ENCODE results near the gene AKNAD1.
"Not testable (repeated sequence)": the region's sequence is repeated elsewhere in the genome, so short reads cannot be mapped to it uniquely, and the experiment has no call there.

Gene AKNAD1

DNA sequence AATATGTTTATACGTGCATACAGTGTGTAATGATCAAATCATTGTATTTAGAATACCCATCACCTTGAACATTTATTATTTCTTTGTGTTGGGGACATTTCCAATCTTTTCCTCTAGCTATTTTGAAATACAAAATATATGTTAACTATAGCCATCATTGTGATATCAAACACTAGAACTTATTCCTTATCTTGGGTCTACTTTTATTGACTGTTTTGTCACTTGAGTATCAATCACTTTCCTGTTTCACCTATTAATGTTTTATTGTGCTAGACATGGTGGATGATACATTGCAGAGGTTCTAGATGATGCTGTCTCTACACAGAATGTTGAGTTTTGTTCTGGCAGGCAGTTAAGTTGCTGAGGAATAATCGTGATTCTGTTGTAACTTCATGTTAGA lies 64.5 kb downstream of the AKNAD1 start:
- no peak for DNase-seq (ENCODE audit: extremely low read depth, low read depth)
- no peak overlapping the region for H3K4me3 ChIP-seq (replicated peaks; ENCODE audit: low read depth, low read length)
- TF ChIP-seq, protein P1, sequence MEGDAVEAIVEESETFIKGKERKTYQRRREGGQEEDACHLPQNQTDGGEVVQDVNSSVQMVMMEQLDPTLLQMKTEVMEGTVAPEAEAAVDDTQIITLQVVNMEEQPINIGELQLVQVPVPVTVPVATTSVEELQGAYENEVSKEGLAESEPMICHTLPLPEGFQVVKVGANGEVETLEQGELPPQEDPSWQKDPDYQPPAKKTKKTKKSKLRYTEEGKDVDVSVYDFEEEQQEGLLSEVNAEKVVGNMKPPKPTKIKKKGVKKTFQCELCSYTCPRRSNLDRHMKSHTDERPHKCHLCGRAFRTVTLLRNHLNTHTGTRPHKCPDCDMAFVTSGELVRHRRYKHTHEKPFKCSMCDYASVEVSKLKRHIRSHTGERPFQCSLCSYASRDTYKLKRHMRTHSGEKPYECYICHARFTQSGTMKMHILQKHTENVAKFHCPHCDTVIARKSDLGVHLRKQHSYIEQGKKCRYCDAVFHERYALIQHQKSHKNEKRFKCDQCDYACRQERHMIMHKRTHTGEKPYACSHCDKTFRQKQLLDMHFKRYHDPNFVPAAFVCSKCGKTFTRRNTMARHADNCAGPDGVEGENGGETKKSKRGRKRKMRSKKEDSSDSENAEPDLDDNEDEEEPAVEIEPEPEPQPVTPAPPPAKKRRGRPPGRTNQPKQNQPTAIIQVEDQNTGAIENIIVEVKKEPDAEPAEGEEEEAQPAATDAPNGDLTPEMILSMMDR (IDR thresholded peaks at IDR 0.05; ENCODE audit: low read depth, low read length, missing control alignments) = no peak

DNA sequence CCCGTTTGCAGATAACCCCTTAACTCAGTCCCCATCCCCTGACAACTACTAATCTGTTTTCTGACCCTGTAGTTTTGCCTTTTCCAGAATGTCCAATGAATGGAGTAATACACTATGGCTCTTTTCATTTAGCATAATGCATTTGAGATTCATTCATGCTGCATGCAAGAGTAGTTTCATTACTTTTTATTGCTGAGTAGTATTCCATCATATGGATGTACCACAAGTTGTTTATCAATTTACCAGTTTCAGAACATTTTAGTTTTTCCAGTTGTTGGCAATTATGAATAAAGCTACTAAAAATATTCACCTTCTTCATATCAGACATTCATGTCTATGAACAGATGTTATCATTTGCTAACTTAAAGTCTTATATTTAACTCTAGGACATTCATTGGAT lies 65.1 kb downstream of the AKNAD1 start:
- TF ChIP-seq, protein P1 (IDR thresholded peaks at IDR 0.05; ENCODE audit: low read depth, low read length, missing control alignments) = no peak
- no peak for DNase-seq (ENCODE audit: extremely low read depth, low read depth)

DNA sequence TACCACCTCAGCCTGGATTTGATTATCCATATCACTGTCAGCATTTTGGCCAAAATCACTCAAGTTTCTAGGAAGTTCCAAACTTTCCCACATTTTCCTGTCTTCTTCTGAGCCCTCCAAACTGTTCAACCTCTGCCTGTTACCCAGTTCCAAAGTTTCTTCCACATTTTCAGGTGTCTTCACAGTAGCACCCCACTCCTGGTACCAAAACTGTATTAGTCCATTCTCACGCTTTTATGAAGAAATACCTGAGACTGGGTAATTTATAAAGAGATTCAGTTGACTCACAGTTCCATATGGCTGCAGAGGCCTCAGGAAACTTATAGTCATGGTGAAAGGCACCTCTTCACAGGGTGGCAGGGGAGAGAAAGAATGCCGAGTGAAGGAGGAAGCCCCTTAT lies 71.0 kb downstream of the AKNAD1 start:
- H3K4me3 ChIP-seq (replicated peaks; ENCODE audit: low read depth, low read length) = no peak overlapping the region
- DNase-seq (ENCODE audit: extremely low read depth, low read depth) = no peak
- TF ChIP-seq, protein P1 (IDR thresholded peaks at IDR 0.05; ENCODE audit: low read depth, low read length, missing control alignments) = no peak

More for the DNA sequence above, 65.1 kb downstream of the AKNAD1 start:
- no peak overlapping the region for H3K4me3 ChIP-seq (replicated peaks; ENCODE audit: low read depth, low read length)

DNA sequence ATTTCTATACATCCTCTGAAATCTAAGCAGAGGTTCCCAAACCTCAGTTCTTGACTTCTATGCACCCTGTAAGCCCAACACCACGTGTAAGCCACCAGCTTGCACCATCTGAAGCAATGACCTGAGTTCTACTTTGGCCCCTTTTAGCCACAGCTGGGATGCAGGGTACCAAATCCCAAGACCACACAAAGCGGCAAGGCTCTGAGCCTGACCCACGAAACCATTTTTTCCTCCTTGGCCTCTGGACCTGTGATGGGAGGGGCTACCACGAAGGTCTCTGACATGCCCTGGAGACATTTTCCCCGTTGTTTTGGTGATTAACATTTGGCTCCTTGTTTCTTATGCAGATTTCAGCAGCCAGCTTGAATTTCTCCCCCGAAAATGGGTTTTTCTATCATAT lies 71.6 kb downstream of the AKNAD1 start:
- H3K4me3 ChIP-seq (replicated peaks; ENCODE audit: low read depth, low read length) = no peak overlapping the region
- no peak for DNase-seq (ENCODE audit: extremely low read depth, low read depth)
- TF ChIP-seq, protein P1 (IDR thresholded peaks at IDR 0.05; ENCODE audit: low read depth, low read length, missing control alignments) = no peak

DNA sequence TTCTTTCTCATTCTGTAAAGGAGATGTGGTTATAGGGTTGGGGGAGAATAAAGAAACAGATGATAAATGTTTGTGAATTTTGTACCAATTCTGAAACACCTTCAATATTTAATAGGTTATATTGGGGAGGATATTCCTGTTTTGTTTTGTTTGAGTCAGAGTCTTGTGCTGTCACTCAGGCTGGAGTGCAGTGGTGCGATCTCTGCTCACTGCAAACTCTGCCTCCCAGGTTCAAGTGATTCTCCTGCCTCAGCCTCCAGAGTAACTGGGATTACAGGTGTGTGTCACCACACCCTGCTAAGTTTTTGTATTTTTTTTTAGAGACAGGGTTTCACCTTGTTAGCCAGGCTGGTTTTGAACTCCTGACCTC lies 75.3 kb downstream of the AKNAD1 start:
- H3K4me3 ChIP-seq (replicated peaks; ENCODE audit: low read depth, low read length); DNase-seq (ENCODE audit: extremely low read depth, low read depth): not testable (repeated sequence)

DNA sequence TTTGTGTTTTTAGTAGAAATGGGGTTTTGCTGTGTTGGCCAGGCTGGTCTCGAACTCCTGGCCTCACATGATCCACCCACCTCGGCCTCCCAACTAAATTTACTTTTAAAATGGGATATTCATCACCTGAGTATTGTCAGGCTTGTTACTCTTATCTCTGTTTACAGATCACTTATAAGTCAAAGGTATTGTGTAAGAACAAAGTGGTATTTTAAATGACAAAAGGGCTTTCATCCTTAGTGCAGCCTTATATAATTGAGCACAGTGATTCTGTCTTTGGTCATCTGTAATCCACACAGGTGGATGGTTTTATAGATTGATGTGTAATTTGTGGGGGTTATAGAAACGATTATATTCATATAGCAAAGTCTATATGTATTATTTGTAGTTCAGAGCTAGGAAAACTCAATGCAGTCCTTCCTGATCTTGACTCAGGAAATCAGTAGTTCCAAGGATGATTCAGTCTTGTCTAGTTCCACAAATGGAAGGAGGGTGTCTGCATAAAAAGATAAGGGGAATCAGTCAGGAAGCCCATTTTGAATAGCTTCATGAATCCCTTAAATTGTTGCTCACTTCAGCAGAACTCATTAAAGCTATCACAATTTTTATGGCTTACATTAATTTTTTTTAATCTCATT lies 75.8 kb downstream of the AKNAD1 start:
- DNase-seq (ENCODE audit: extremely low read depth, low read depth) = no peak
- no peak overlapping the region for H3K4me3 ChIP-seq (replicated peaks; ENCODE audit: low read depth, low read length)
- TF ChIP-seq, protein P1 (IDR thresholded peaks at IDR 0.05; ENCODE audit: low read depth, low read length, missing control alignments) = no peak

DNA sequence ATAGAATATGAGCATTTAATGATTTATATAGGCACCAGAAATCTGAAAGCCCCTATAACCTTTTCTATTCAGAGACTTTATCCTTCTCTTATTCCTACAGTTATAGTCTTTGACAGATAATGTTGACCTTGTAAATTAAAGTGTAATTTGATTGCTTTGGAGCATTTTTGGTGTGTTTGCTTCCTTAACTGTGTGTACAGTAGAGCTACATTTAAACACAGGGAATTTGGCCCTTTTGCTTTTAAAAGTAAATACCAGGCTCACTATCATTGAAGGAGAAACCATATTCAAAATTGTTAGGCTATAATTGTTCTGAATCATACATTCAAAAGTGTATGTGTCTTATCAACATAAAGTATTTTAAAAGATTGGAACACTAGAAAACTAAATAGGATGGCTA lies 77.4 kb downstream of the AKNAD1 start:
- DNase-seq (ENCODE audit: extremely low read depth, low read depth) = no peak
- H3K4me3 ChIP-seq (replicated peaks; ENCODE audit: low read depth, low read length) = no peak overlapping the region
- TF ChIP-seq, protein P1 (IDR thresholded peaks at IDR 0.05; ENCODE audit: low read depth, low read length, missing control alignments) = no peak

All from HFF-Myc (cell line).